Measurements from ENCODE around the gene SMAGP.

SMAGP gene

GRCh38 chr12:51195841-51196240 lies 74.4 kb downstream of the SMAGP start:
- no peak for DNase-seq (ENCODE audit: low spot score)
